ENCODE data around the gene RBMS1. TPM values are rescaled to one million over a fixed set of nuclear protein-coding genes. Genes with fewer than 3 reads are reported as not detected.

The RBMS1 gene
- total and polyA plus RNA-seq, 2 experiments from 2014 or later: 55.5 to 94.8 TPM

GRCh38 chr2:160282063-160282580 is 211.5 kb downstream of the RBMS1 start:
- no peak for DNase-seq (ENCODE audit: low spot score)
- ATAC-seq: no peak
- H3K79me2 ChIP-seq (replicated peaks; ENCODE audit: insufficient read depth): no peaks in the 10 kb centered on the region
- H3K36me3 ChIP-seq (ENCODE audit: insufficient read depth): 0 out of 2 replicates have a peak, but pooled peaks cover 15% of the 10 kb centered on the region
- no peak overlapping the region for H3K4me2 ChIP-seq
- Mint-ChIP-seq H3K36me3 (ENCODE audit: low read depth) (peaks cover 36% of the 10 kb centered on the region), H3K27me3 (ENCODE audit: insufficient read depth, low read depth, poor library complexity) (no peaks in the 10 kb centered on the region), H3K9me3 (no peaks in the 10 kb centered on the region), H3K4me3 (no peak overlapping the region), H3K4me1 (peaks cover 4% of the 10 kb centered on the region; the same call in 2 of the 3 replicates), H3K27ac (no peak overlapping the region)
- H3K27me3 ChIP-seq (ENCODE audit: insufficient read depth): no peaks in the 10 kb centered on the region
- no peaks in the 10 kb centered on the region for H3K9me2 ChIP-seq (ENCODE audit: insufficient read depth)
- H3K27ac ChIP-seq (ENCODE audit: low read depth): 0 out of 2 replicates have a peak overlapping the region, but pooled peaks have one; percentile 51
- H4K20me1 ChIP-seq (replicated peaks; ENCODE audit: insufficient read depth): no peaks in the 10 kb centered on the region
- 0 out of 2 replicates have a peak, but pooled peaks cover 5% of the 10 kb centered on the region for H3K4me1 ChIP-seq (ENCODE audit: insufficient read depth)
- H2AFZ ChIP-seq: no peak overlapping the region
- H3F3A ChIP-seq (replicated peaks; ENCODE audit: low read depth): no peaks in the 10 kb centered on the region
- TF ChIP-seq POLR2AphosphoS5 (IDR thresholded peaks at IDR 0.05; ENCODE audit: low read depth) (no peak), JUNB (IDR thresholded peaks at IDR 0.05; ENCODE audit: unreplicated experiment) (no peak), EZH2phosphoT487 (IDR thresholded peaks at IDR 0.05; ENCODE audit: unreplicated experiment) (no peak), STAT1 (IDR thresholded peaks at IDR 0.05; ENCODE audit: unreplicated experiment) (no peak)
- TF ChIP-seq, protein P1, sequence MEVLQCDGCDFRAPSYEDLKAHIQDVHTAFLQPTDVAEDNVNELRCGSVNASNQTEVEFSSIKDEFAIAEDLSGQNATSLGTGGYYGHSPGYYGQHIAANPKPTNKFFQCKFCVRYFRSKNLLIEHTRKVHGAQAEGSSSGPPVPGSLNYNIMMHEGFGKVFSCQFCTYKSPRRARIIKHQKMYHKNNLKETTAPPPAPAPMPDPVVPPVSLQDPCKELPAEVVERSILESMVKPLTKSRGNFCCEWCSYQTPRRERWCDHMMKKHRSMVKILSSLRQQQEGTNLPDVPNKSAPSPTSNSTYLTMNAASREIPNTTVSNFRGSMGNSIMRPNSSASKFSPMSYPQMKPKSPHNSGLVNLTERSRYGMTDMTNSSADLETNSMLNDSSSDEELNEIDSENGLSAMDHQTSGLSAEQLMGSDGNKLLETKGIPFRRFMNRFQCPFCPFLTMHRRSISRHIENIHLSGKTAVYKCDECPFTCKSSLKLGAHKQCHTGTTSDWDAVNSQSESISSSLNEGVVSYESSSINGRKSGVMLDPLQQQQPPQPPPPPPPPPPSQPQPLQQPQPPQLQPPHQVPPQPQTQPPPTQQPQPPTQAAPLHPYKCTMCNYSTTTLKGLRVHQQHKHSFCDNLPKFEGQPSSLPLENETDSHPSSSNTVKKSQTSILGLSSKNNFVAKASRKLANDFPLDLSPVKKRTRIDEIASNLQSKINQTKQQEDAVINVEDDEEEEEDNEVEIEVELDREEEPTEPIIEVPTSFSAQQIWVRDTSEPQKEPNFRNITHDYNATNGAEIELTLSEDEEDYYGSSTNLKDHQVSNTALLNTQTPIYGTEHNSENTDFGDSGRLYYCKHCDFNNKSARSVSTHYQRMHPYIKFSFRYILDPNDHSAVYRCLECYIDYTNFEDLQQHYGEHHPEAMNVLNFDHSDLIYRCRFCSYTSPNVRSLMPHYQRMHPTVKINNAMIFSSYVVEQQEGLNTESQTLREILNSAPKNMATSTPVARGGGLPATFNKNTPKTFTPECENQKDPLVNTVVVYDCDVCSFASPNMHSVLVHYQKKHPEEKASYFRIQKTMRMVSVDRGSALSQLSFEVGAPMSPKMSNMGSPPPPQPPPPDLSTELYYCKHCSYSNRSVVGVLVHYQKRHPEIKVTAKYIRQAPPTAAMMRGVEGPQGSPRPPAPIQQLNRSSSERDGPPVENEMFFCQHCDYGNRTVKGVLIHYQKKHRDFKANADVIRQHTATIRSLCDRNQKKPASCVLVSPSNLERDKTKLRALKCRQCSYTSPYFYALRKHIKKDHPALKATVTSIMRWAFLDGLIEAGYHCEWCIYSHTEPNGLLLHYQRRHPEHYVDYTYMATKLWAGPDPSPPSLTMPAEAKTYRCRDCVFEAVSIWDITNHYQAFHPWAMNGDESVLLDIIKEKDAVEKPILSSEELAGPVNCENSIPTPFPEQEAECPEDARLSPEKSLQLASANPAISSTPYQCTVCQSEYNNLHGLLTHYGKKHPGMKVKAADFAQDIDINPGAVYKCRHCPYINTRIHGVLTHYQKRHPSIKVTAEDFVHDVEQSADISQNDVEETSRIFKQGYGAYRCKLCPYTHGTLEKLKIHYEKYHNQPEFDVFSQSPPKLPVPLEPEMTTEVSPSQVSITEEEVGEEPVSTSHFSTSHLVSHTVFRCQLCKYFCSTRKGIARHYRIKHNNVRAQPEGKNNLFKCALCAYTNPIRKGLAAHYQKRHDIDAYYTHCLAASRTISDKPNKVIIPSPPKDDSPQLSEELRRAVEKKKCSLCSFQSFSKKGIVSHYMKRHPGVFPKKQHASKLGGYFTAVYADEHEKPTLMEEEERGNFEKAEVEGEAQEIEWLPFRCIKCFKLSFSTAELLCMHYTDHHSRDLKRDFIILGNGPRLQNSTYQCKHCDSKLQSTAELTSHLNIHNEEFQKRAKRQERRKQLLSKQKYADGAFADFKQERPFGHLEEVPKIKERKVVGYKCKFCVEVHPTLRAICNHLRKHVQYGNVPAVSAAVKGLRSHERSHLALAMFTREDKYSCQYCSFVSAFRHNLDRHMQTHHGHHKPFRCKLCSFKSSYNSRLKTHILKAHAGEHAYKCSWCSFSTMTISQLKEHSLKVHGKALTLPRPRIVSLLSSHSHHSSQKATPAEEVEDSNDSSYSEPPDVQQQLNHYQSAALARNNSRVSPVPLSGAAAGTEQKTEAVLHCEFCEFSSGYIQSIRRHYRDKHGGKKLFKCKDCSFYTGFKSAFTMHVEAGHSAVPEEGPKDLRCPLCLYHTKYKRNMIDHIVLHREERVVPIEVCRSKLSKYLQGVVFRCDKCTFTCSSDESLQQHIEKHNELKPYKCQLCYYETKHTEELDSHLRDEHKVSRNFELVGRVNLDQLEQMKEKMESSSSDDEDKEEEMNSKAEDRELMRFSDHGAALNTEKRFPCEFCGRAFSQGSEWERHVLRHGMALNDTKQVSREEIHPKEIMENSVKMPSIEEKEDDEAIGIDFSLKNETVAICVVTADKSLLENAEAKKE (CRISPR knock-in tag; IDR thresholded peaks at IDR 0.05): no peak
- TF ChIP-seq, protein P2, sequence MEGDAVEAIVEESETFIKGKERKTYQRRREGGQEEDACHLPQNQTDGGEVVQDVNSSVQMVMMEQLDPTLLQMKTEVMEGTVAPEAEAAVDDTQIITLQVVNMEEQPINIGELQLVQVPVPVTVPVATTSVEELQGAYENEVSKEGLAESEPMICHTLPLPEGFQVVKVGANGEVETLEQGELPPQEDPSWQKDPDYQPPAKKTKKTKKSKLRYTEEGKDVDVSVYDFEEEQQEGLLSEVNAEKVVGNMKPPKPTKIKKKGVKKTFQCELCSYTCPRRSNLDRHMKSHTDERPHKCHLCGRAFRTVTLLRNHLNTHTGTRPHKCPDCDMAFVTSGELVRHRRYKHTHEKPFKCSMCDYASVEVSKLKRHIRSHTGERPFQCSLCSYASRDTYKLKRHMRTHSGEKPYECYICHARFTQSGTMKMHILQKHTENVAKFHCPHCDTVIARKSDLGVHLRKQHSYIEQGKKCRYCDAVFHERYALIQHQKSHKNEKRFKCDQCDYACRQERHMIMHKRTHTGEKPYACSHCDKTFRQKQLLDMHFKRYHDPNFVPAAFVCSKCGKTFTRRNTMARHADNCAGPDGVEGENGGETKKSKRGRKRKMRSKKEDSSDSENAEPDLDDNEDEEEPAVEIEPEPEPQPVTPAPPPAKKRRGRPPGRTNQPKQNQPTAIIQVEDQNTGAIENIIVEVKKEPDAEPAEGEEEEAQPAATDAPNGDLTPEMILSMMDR (conservative IDR thresholded peaks at IDR 0.05; ENCODE audit: low read depth in 2 of 2): no peak
- TF ChIP-seq, protein P3, sequence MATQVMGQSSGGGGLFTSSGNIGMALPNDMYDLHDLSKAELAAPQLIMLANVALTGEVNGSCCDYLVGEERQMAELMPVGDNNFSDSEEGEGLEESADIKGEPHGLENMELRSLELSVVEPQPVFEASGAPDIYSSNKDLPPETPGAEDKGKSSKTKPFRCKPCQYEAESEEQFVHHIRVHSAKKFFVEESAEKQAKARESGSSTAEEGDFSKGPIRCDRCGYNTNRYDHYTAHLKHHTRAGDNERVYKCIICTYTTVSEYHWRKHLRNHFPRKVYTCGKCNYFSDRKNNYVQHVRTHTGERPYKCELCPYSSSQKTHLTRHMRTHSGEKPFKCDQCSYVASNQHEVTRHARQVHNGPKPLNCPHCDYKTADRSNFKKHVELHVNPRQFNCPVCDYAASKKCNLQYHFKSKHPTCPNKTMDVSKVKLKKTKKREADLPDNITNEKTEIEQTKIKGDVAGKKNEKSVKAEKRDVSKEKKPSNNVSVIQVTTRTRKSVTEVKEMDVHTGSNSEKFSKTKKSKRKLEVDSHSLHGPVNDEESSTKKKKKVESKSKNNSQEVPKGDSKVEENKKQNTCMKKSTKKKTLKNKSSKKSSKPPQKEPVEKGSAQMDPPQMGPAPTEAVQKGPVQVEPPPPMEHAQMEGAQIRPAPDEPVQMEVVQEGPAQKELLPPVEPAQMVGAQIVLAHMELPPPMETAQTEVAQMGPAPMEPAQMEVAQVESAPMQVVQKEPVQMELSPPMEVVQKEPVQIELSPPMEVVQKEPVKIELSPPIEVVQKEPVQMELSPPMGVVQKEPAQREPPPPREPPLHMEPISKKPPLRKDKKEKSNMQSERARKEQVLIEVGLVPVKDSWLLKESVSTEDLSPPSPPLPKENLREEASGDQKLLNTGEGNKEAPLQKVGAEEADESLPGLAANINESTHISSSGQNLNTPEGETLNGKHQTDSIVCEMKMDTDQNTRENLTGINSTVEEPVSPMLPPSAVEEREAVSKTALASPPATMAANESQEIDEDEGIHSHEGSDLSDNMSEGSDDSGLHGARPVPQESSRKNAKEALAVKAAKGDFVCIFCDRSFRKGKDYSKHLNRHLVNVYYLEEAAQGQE (IDR thresholded peaks at IDR 0.05; ENCODE audit: unreplicated experiment): no peak
- TF ChIP-seq, protein P4, sequence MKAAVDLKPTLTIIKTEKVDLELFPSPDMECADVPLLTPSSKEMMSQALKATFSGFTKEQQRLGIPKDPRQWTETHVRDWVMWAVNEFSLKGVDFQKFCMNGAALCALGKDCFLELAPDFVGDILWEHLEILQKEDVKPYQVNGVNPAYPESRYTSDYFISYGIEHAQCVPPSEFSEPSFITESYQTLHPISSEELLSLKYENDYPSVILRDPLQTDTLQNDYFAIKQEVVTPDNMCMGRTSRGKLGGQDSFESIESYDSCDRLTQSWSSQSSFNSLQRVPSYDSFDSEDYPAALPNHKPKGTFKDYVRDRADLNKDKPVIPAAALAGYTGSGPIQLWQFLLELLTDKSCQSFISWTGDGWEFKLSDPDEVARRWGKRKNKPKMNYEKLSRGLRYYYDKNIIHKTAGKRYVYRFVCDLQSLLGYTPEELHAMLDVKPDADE (IDR thresholded peaks at IDR 0.05): no peak
- H3K4me3 ChIP-seq: no peak overlapping the region

Measured in GM23338 (cell line).